ENCODE measurements around the gene KRT13. TPM values are rescaled to one million over a fixed set of nuclear protein-coding genes. Genes with fewer than 3 reads are reported as not detected.

The KRT13 gene
- polyA plus RNA-seq, 3 donors: 0.20 to 0.42 (median 0.33) TPM

- DNase-seq (ENCODE audit: extremely low read depth in 1 of 11, low read depth in 9 of 11, low spot score in 4 of 11): no peak
Measured at GRCh38 chr17:41452281-41452680, 53.1 kb downstream of the KRT13 start.

GRCh38 chr17:41451154-41451728 lies 54.2 kb downstream of the KRT13 start:
- no peak for DNase-seq (ENCODE audit: extremely low read depth in 1 of 11, low read depth in 9 of 11, low spot score in 4 of 11)

Other genes starting within 250 kb of the KRT13 start
- gene KRTAP9-6, start 240.2 kb downstream of the KRT13 start, polyA plus RNA-seq (ENCODE audit: insufficient read length in 3 of 3): under 1 TPM in 1 of 3 donors, not detected in 2; 0.19 TPM
- gene KRTAP9-7, start 229.9 kb downstream of the KRT13 start, polyA plus RNA-seq (ENCODE audit: insufficient read length in 3 of 3): not detected
- gene KRTAP29-1, start 202.8 kb downstream of the KRT13 start, polyA plus RNA-seq (ENCODE audit: insufficient read length in 3 of 3): not detected
- gene KRTAP16-1, start 196.3 kb downstream of the KRT13 start, polyA plus RNA-seq (ENCODE audit: insufficient read length in 3 of 3): not detected
- gene KRTAP17-1, start 189.9 kb downstream of the KRT13 start, polyA plus RNA-seq (ENCODE audit: insufficient read length in 3 of 3): under 1 TPM in 1 of 3 donors, not detected in 2; 0.17 TPM
- not detected for gene KRT33A, start 154.8 kb downstream of the KRT13 start, polyA plus RNA-seq (ENCODE audit: insufficient read length in 3 of 3)
- not detected for gene KRT33B, start 135.8 kb downstream of the KRT13 start, polyA plus RNA-seq (ENCODE audit: insufficient read length in 3 of 3)
- gene KRT34, start 123.3 kb downstream of the KRT13 start, polyA plus RNA-seq (ENCODE audit: insufficient read length in 3 of 3): not detected
- gene KRT31, start 108.0 kb downstream of the KRT13 start, polyA plus RNA-seq (ENCODE audit: insufficient read length in 3 of 3): not detected
- gene KRT37, start 81.0 kb downstream of the KRT13 start, polyA plus RNA-seq (ENCODE audit: insufficient read length in 3 of 3): not detected
- not detected for gene KRT38, start 64.6 kb downstream of the KRT13 start, polyA plus RNA-seq (ENCODE audit: insufficient read length in 3 of 3)
- not detected for gene KRT32, start 38.2 kb downstream of the KRT13 start, polyA plus RNA-seq (ENCODE audit: insufficient read length in 3 of 3)
- not detected for gene KRT35, start 24.5 kb downstream of the KRT13 start, polyA plus RNA-seq (ENCODE audit: insufficient read length in 3 of 3)
- not detected for gene KRT36, start 15.7 kb downstream of the KRT13 start, polyA plus RNA-seq (ENCODE audit: insufficient read length in 3 of 3)
- 1 to 10 TPM in 1 of 3 donors, under 1 TPM in 2; 0.51 to 2.0 (median 0.72) TPM for gene KRT15, start 13.3 kb upstream of the KRT13 start, polyA plus RNA-seq (ENCODE audit: insufficient read length in 3 of 3)
- 100 to 1,000 TPM; 155 to 178 (median 173) TPM for gene KRT19, start 22.7 kb upstream of the KRT13 start, polyA plus RNA-seq (ENCODE audit: insufficient read length in 3 of 3)
- gene KRT9, start 66.4 kb upstream of the KRT13 start, polyA plus RNA-seq (ENCODE audit: insufficient read length in 3 of 3): under 1 TPM in 1 of 3 donors, not detected in 2; 0.07 TPM
- gene KRT14, start 81.3 kb upstream of the KRT13 start, polyA plus RNA-seq (ENCODE audit: insufficient read length in 3 of 3): under 1 TPM in 1 of 3 donors, not detected in 2; 0.39 TPM
- gene KRT16, start 107.2 kb upstream of the KRT13 start, polyA plus RNA-seq (ENCODE audit: insufficient read length in 3 of 3): not detected
- gene KRT17, start 119.0 kb upstream of the KRT13 start, polyA plus RNA-seq (ENCODE audit: insufficient read length in 3 of 3): 10 to 100 TPM in 1 of 3 donors, 1 to 10 TPM in 2; 1.6 to 12.0 (median 3.2) TPM
- gene EIF1, start 183.3 kb upstream of the KRT13 start, polyA plus RNA-seq (ENCODE audit: insufficient read length in 3 of 3): 100 to 1,000 TPM; 706 to 791 (median 745) TPM
- gene GAST, start 206.7 kb upstream of the KRT13 start, polyA plus RNA-seq (ENCODE audit: insufficient read length in 3 of 3): not detected
- 1 to 10 TPM in 1 of 3 donors, under 1 TPM in 2; 0.90 to 1.2 (median 0.90) TPM for gene HAP1, start 229.0 kb upstream of the KRT13 start, polyA plus RNA-seq (ENCODE audit: insufficient read length in 3 of 3)